Activated CD4-positive, alpha-beta T cell treated with anti-CD3 and anti-CD28 coated beads, Interleukin-10, Interleukin-2, amounts not matched to agents 100 ng/mL and 50 ng/mL, durations not matched to agents 16 hours and 8 hours (primary cell): Measurements from ENCODE around the gene TSPAN7.

Experiments used
- DNase-seq: peaks from one replicate; pipeline ENCODE4 v3.0.0-alpha.2; 2020

The TSPAN7 gene, protein sequence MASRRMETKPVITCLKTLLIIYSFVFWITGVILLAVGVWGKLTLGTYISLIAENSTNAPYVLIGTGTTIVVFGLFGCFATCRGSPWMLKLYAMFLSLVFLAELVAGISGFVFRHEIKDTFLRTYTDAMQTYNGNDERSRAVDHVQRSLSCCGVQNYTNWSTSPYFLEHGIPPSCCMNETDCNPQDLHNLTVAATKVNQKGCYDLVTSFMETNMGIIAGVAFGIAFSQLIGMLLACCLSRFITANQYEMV

DNA sequence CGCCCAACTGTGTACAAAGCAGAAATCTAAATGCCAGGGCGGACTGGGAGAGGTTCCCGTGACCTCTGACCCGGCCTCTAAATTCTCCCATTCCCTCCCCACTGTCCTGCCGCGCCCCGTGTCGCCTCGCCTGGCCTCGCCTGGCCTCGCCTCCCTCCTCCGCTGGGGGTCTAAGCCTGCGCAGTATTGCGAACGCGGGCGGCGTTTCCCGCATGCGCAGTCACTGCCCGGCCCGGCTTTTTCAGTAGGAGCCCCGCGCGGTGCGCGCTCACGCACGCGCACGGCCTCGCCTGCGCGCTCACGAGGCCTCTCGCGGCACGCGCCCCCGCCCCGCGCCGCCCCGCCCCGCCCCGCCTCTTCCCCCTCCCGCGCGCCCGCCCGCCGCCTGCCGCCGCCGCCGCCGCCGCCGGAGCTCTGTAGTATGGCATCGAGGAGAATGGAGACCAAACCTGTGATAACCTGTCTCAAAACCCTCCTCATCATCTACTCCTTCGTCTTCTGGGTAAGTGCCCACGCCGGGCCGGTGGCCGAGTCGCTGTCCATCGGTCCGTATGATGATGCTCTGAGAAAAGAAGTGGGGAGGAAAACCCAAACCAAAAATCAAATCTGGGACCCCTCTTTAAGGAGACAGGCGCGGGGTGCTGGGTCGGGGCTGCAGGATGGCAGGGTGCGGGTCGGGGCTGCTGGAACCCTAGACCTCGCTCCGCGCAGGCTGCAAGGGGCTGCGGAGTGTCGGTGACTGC lies at the start of gene TSPAN7:
TSPAN7 (plus strand) TSS at position 417 of the 743 bp plus-strand sequence; CDS start at position 422, 5 bp downstream.
- peak; percentile 79 for DNase-seq

DNA sequence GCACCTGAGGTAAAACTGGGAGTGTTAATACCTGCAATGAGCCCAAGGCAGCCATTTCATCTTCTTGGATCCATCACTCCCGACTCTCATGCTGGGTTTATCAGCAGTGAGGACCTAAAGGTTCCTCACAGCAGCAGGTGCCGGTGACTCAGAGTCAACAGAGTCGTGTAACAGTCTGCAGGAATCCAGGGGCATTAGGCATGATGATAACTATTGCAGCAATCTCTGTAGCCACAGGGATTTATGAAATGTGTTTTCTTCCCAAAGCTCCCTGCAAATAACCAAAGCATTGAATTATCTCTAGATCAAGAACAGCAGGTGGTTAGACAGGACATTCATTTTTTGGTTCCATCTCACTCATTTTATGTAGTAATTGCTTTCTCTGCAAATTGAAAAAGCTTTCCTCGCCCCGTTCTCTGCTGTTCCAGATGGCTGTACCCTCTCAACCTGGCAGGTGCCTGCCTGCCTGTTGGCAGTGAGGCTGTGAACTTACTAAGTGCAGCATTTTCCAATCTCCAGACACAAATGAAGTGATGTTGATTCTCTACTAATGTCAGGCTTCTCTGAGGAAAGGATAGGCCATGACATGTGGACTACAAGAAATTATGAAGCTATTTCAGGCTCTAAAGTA lies 48.1 kb upstream of the TSPAN7 start:
- no peak for DNase-seq

DNA sequence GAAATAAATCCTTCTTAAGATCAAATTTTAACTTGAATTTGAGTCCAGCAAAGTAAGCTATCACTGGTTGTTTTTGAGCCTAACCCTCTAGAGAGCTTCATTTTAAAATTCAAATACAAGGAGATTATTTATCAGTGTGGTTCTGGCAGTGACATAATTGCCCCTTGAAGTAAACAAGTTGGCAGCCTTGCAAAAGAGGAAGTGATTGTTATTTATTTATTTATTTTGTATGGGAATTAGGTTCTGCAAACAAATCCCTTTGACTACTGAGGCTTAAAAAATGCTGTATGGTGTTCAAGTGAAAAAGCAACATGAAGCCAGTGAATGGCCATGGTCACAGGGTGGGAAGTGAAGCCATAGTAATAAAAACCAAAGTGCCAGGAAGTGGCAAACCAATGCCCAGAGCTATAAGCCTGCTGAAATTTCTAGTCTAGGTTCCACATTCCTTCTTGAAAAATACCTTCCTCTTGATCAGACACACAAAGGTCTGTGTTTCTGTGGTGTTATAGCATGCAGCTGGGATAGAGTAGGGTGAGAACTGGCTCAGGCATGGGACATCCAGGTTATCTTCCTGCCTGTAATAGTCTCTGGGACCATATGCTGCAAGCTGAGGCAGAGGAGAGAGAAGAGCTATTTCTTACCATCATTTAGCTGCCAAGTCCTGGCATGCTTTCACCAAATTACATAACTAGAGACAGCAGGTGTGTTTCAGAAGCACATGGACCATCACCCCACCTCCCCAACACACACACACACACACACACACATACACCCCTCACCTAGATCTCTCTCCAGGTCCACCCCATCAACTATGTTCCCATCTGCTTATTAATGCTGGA lies 47.1 kb upstream of the TSPAN7 start:
- DNase-seq = no peak

DNA sequence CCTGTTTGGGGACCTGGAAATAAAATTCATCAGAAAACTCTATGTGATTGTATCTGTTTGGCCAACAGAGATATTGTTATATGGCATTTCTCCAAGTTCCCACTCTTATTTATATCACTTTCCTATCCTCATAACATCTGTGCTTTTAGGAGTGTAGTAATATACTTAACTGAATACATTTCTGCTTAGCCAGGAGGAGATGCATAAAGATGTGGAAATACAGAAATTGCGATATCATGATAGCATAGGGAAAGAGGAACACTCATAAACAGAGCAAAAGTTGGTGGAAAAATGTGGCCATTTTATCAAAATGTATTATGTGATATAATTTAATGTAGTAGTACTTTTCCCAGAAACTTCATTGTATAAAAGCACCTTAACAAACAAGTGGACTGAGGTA lies 46.1 kb upstream of the TSPAN7 start:
- no peak for DNase-seq

DNA sequence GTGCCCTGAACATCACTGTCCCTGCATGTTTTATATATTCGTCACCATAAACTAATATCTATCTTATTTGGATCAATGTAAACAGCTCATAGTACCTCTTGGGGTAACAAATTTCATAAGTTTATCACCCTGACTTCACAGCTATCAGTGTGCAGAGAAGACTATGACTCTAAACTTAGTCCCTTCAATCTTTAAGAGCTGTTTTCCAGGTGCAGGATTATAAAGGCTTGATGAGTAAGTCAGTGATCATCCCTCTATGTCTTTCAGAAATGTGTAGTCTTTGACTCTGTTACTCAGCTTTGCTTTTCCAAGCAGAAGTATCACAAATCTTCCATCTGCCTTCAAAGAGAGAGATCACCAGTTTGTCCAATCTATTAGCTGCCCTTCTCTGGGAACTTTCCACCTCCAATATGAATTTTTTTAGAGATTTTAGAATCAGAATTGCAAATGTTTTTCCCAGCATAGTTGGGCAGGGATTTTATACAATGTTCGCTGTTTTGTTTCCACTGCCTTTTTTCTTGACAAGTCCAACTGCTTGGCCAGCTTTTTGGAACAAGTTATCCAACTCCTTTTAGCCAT lies 45.1 kb upstream of the TSPAN7 start:
- DNase-seq = no peak

DNA sequence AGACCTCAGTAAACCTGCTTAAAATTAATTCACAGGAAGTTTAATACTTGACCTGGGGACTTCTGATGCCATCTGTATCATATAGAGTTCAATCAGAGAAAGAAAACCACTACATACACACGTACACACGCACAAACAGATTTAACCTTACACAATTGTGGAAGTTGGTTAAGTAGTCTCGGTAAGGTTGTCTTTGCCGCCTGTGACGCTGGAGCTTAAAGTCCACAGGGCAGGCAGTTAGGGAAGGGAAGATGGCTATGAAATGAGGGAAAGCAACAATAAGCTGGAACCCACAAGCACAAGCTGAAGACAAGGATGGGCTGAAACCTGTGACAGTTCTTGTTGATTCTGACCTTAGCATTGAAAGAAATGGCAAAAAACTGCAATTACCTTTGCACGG lies 41.7 kb upstream of the TSPAN7 start:
- DNase-seq = no peak

DNA sequence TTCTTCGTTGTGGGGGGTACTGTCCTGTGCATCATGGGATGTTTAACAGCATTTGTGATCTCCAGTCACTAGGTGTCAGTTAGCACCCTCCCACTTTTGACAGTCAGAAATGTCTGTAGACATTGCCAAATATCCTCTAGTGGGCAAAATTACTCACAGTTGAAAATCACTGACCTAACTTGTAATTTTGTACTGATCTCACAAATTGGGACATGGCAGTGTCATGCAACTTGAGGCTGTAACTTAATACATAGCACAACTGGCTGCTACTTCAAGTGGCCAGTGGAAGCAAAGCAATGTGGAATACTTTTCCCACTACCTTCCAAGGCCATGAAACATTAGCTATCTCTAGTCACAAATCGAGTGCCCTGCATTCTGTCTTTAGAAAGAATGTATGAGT lies 23.2 kb upstream of the TSPAN7 start:
- no peak for DNase-seq

DNA sequence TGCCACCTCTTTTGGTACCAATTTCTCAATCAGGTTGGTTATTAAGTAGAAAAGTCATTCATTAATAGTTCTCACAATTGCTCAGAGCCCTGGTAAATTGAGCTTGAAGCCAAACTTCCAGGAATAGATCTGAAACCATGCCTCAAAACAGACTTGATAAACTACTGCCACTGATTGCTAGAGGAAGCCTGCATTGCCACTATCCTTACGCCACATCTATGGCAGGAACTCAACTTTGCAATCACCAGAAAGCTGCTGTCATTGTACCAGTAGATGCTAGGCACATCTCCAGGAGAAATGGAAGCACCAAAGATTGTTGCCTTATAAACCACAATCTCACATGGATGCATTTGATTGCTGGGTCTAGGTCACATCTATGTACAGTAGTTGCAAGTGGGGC lies 21.6 kb upstream of the TSPAN7 start:
- DNase-seq = no peak

DNA sequence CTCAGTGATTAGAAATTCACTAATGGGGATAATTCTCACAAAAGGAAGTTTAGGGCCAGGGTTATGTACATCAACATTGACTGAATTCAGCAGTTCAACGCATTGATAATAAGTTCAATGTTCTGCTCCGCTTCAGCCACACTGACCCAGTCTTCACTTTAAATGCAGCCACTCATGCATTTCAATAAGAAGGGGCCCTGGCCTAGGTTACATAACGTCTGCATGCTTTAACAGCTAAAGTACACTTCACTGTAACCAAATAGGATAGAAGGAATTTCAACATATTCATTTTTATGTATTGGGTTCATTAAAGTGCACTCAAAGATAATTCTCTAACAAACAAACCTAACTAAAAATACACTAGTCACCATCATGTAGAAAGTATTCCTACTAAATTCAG lies 12.8 kb upstream of the TSPAN7 start:
- DNase-seq = no peak

DNA sequence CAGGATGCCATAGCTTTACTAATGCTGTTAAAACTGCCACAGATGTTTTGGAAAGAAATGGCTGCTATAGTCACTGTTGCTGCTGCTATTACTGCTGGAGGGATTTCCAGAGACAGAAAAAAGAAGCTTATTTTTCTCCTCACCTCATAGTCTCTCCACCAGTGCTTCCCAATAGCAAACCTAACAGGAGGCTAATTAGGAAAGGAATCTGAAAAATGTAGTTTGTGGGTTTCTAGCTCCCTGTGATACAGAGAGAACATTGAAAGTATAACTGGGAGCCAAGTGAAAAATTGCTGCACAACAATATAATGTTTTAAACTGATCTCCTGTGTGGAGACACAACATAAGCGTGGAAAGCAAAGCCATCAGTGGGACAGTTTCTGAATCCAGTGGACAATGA lies 8.6 kb upstream of the TSPAN7 start:
- no peak for DNase-seq

DNA sequence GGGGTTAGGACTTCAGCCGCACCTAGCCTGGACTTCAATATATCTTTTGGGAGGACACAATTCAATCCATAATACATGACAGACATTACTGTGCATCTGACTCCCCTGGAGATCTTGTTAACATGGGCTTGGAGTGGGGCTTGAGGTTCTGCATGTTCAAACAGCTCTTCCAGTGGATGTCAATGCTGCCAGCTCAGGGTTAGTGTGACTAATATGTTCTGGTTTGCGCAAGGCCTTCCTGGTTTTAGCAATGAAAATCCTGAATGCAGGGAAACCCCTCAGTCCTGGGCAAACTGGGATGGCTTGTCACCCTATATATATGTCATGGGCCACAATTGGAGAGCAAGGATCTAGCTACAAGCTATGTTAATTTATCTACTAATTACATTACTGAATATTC lies 2.7 kb upstream of the TSPAN7 start:
- no peak for DNase-seq

DNA sequence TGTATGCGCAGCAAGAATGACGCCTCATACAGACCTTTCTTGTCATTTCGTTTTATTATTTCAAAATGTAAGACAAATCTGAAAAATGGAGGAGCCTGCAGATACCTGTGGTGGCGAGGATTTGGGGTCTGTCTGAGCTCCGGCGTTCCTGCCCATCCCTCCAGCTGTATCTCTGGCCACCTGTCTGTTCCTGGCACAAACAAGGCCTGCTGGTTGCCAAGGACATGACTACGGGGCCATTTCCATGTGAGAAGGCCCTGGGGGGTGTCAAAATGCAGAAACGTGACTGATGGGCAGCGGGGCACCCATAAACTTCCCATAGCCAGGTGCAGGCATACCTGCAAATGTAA lies 591 bp upstream of the TSPAN7 start:
- DNase-seq = no peak

DNA sequence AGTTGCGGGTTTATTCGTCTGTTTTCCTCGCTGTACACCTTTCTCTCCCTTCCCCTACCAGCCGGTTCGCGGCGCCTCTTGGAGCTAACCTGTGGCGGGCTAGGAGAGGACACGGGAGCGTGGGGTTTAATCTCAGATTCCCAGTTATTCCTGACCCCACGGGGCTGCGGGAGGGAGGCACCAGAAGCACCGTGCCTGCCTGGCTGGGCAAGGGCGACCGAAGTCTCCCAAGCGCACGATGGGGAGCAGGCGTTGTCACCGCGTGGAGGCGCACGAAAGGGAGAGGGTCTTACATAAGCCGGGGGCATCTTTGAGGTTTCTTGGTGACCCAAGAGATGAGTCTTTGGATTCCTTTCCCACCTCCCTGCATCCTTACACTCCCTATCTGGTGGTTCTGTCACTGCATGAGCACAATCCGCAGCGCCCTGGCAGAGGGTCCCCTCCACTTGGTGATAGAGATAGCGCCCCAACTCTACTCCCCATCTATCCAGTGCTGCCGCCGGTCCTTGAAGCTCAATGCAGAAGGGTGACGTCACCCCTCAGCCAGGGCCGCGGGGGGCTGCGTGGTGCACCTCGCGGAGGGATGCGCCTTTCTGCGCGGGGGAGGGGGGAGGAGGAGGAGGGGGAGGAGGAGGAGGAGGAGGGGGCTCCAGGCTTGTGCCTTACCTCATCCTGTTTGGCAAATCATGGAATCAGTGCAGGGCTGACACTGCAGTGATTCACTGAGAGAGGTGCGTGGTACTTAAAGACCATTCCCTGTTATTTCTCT lies 793 bp downstream of the TSPAN7 start:
- no peak for DNase-seq

DNA sequence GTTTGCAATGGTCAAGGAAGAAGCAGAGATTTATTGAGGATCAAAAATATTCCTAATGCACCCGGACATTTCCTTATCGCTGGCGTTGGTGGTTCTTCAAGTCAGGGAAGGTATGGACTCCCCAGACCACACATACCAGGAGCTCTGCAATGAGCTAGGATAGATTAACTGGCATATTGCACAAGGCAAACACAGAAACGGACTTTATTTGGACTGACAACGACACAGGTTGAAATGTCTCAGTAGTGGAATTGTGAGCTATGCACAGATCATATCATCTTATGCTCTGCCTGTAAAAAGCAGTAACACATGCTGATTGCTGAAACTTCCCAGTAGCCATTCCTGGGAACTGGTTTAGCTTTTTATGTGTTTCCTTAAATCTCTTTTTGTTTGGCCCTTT lies 1.7 kb downstream of the TSPAN7 start:
- no peak for DNase-seq

DNA sequence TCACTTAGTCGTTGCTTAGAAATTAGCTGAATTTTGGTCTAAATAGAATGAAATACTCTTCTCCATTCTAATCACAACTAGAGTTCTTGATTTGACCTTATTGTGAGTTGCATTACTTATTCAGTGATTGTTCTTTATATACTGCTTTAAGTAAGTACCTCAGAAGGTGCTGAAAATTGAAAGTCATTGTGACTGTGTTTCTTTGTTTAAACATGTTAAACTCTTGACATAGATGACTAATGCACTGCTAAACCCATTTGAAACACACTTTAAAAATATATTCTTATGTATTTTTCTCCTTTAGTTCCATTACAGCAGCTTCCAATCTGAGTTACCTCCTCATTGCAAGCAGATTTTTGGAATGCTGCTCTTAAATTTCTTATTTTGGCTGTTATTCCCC lies 9.1 kb downstream of the TSPAN7 start:
- DNase-seq = no peak

DNA sequence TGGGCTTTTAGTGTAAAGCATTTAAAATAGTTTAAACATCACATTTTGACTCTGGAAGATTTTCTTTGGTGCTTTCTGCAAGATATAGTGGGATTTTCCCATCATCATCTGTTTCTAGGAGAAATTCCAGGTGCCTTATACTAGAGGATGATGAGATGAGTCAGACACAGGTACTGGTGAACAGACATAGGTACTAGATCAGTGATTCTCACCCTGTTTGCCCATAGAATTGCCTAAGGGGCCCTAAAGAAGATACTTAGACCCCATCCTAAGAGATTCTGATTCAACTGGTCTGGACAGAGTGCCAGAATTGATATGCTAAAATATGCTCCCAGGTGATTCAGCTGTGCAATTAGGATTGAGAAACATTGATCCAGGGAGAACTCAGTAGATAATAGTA lies 9.7 kb downstream of the TSPAN7 start:
- DNase-seq = no peak

DNA sequence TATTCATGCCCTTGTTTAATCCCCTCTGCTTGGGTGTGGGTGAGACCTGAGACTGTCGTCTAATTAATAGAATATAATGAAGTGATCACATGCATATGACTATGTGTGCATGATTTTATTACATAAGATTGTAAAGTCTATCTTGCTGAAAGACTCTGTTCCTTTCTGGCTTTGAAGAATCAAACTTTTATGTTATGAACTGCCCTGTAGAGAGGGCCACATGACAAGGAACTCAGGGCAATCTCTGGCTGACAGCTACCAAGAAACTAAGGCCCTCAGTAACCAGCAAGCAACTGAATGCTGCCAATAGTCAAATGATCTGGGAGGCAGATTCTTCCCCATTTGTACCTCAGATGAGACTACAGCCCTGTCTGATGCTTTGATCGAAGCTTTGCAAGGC lies 13.5 kb downstream of the TSPAN7 start:
- no peak for DNase-seq

DNA sequence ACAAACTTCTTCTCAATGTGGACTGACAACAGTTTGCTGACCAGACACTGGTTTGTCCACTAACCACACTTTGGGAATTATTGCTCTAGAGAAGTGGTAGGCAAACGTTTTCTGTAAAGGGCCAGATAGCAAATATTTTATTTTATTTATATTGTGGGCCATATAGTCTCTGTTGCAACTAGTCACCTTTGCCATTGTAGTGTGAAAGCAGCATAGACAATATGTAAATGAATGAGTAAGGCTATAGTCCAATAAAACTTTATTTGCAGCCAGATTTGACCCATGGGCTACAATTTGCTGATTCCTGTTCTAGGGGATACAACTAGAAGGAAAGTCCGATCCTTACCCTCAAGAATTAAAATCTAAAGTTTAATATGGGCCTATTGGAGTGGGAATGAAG lies 14.5 kb downstream of the TSPAN7 start:
- DNase-seq = no peak

DNA sequence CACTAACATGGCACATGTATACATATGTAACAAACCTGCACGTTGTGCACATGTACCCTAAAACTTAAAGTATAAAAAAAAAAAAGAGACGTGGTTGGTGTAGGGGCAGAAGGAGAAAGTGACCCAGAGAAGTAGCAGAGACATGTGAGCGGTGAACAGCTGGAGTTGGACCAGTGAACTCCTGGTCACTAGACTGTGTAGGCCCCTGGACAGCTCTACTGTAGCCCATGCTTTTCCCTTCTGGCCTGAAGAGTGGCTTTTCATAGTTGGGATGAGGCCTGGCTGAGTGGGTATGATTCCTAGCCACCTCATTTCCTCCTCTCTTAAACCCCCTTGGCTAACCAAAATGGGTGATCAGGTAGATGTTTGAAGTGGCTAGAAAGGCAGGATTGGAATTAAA lies 16.4 kb downstream of the TSPAN7 start:
- no peak for DNase-seq

DNA sequence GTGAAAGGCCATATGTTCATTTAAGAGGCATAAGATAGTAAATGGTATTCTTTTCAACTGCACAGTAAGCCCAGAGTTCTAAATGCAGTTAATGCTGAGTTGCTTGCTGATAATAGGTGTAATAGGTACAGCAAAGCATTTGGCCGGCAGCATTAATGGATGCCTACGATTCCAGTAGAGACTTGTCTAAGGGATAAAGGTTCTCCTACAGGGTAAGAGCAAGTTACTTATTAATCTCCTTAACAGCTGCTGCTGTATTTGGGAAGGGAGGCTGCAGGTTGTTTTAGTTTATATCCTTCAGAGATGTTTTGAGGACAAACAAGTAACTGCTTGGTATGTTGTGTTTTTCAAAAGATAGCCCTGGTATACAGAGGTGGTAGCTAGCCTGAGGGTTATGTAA lies 16.8 kb downstream of the TSPAN7 start:
- no peak for DNase-seq

DNA sequence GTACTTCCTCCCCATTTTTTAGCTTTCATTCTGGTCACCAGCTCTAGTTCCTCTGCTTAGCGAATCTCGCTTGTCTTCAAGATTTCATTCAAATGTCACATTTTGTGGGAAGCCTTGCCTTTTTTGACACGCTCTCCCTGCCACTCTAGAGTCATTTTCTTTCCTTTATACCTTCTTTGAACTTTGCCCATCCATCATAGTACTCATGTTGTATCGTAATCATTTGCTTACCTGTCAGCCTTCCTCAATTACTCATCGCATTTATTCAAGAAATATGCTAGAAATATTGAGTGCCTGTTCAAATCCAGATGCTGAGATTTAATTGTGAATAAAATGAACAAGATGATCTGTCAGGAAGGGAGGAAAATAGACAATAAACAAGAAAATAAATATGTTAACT lies 21.8 kb downstream of the TSPAN7 start:
- no peak for DNase-seq

DNA sequence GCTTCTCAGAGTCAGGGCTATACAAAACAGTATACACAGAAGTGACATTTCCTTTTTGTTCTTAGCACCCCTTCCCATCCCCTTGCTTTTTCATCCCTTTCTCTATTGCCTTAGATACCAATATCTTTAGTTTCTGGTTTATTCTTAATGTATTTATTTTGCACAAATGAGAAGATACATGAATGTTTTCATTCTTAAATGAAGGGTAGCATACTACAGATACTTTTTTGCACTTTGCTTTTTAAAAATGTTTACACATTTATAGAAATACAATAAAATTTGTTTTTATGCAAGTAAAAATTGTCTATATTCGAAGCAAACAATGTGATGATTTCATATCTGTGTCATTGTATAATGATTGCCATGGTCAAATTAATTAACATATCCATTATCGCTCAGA lies 33.1 kb downstream of the TSPAN7 start:
- no peak for DNase-seq
